Smooth muscle cell (in vitro differentiated cells): ENCODE measurements around the gene PRDX5. TPM values are rescaled to one million over a fixed set of nuclear protein-coding genes. Genes with fewer than 3 reads are reported as not detected.
A peak's percentile ranks its signal among the peaks of the same experiment; 100 is the strongest.
"Not testable (repeated sequence)": the region's sequence is repeated elsewhere in the genome, so short reads cannot be mapped to it uniquely, and the experiment has no call there.

ENCODE experiments used
- DNase-seq: peaks from one replicate; lab custom pipeline; 2025; ENCODE audit not compliant: unreplicated experiment; lab: John Stamatoyannopoulos, UW
- H2AFZ ChIP-seq: fragments of 200-600 bp; sonication (generic); 2 replicates; pipeline ENCODE4 v1.6.0; 2016; ENCODE audit warnings: antibody characterized with exemption, low read depth, mild to moderate bottlenecking
- H3F3A ChIP-seq: fragments of 200-600 bp; sonication (generic); 2 replicates; pipeline ENCODE4 v1.6.0; 2017; ENCODE audit warnings: antibody characterized with exemption, low read depth
- H3K27ac ChIP-seq: fragments of 200-600 bp; sonication (generic); 2 replicates; pipeline ENCODE4 v1.5.1; 2016; ENCODE audit warnings: low read depth, mild to moderate bottlenecking
- H3K27me3 ChIP-seq: fragments of 200-600 bp; sonication (generic); 2 replicates; pipeline ENCODE4 v1.6.1; 2016; ENCODE audit warnings: low read depth, mild to moderate bottlenecking
- H3K36me3 ChIP-seq: fragments of 200-600 bp; sonication (generic); 2 replicates; pipeline ENCODE4 v1.5.1; 2016; ENCODE audit warnings: low read depth
- H3K4me1 ChIP-seq: fragments of 200-600 bp; sonication (generic); 2 replicates; pipeline ENCODE4 v1.5.1; 2016; ENCODE audit warnings: low read depth
- H3K4me2 ChIP-seq: fragments of 200-600 bp; sonication (generic); 2 replicates; pipeline ENCODE4 v1.6.0; 2016; ENCODE audit warnings: mild to moderate bottlenecking
- H3K4me3 ChIP-seq: fragments of 200-600 bp; sonication (generic); 2 replicates; pipeline ENCODE4 v1.5.1; 2016; ENCODE audit warnings: mild to moderate bottlenecking
- H3K79me2 ChIP-seq: fragments of 200-600 bp; sonication (generic); 2 replicates; pipeline ENCODE4 v1.6.0; 2016; ENCODE audit warnings: low read depth, mild to moderate bottlenecking
- H3K9ac ChIP-seq: fragments of 200-600 bp; sonication (generic); 2 replicates; pipeline ENCODE4 v1.6.0; 2016; ENCODE audit warnings: low read depth
- H3K9me3 ChIP-seq: fragments of 200-600 bp; sonication (generic); replicated peaks from 2 replicates; pipeline ENCODE4 v1.5.1; 2016; ENCODE audit warnings: low read depth
- H4K20me1 ChIP-seq: fragments of 200-600 bp; sonication (generic); 2 replicates; pipeline ENCODE4 v1.6.0; 2016; ENCODE audit warnings: low read depth
- CTCF ChIP-seq: fragments of 200-600 bp; sonication (generic); IDR thresholded peaks from 2 replicates; pipeline ENCODE4 v1.5.1; 2017; ENCODE audit warnings: borderline replicate concordance, mild to moderate bottlenecking, antibody characterized with exemption; ENCODE audit not compliant: insufficient read depth, poor library complexity, severe bottlenecking
- WGBS: methylation state at CpG from one replicate; pipeline ENCODE4 v1.1.7; 2016; ENCODE audit warnings: low lambda C conversion rate; 5-methylcytosine and 5-hydroxymethylcytosine counted together
- polyA plus RNA-seq: library from polyadenylated mRNA; unstranded; fragments of >200 nt; fragmentation: Nextera tagmentation; extraction: Ambion mirVana; gene quantifications from 2 replicates; pipeline ENCODE4 v1.2.1, GENCODE V29; 2016
- total RNA-seq: library from RNA; depleted of rRNA; stranded (reverse); fragments of >200 nt; gene quantifications from 2 replicates; pipeline ENCODE4 v1.2.3, GENCODE V29; 2014

PRDX5 gene
- total and polyA plus RNA-seq, 2 experiments from 2014 or later = 169 to 474 TPM

GRCh38 chr11:64323373-64323772, 5.5 kb downstream of the PRDX5 start:
- H3K4me3 ChIP-seq = no peak overlapping the region
- DNase-seq = no peak
- H3K79me2 ChIP-seq = no peaks in the 10 kb centered on the region
- no peak for TF ChIP-seq CTCF
- no peak overlapping the region for H3K27ac ChIP-seq
- no peak overlapping the region for H2AFZ ChIP-seq
- no peaks in the 10 kb centered on the region for H3K27me3 ChIP-seq
- no peaks in the 10 kb centered on the region for H3K36me3 ChIP-seq
- peaks cover 8% of the 10 kb centered on the region for H3K4me1 ChIP-seq
- H3K4me2 ChIP-seq = no peak overlapping the region
- no peaks in the 10 kb centered on the region for H4K20me1 ChIP-seq
- no peaks in the 10 kb centered on the region for H3F3A ChIP-seq
- H3K9me3 ChIP-seq = no peaks in the 10 kb centered on the region
- no peak overlapping the region for H3K9ac ChIP-seq
- 92% methylated on average over 5 of the region's 5 CpGs for WGBS

- H3K36me3 ChIP-seq, H3K4me2 ChIP-seq, H3K79me2 ChIP-seq, H3K9me3 ChIP-seq, H3K27me3 ChIP-seq, H3K4me1 ChIP-seq, H2AFZ ChIP-seq, H3F3A ChIP-seq, H3K4me3 ChIP-seq, H3K9ac ChIP-seq, H3K27ac ChIP-seq, DNase-seq, H4K20me1 ChIP-seq: not testable (repeated sequence)
- WGBS = 87% methylated on average over 4 of the region's 4 CpGs
These were observed 6.1 kb downstream of the PRDX5 start for GRCh38 chr11:64323984-64324383.

GRCh38 chr11:64324692-64325469, 7.0 kb downstream of the PRDX5 start:
- 83% methylated on average over 10 of the region's 11 CpGs for WGBS
- Histone ChIP-seq H3K9me3 (no peaks in the 10 kb centered on the region), H3F3A (no peaks in the 10 kb centered on the region), H3K36me3 (no peaks in the 10 kb centered on the region), H3K4me2 (no peak overlapping the region), H4K20me1 (no peaks in the 10 kb centered on the region), H2AFZ (no peak overlapping the region), H3K4me1 (no peaks in the 10 kb centered on the region), H3K27me3 (no peaks in the 10 kb centered on the region), H3K9ac (no peak overlapping the region), H3K79me2 (no peaks in the 10 kb centered on the region), H3K27ac (peak overlapping the region; percentile 90), H3K4me3 (no peak overlapping the region)
- no peak for DNase-seq
- no peak for TF ChIP-seq CTCF

GRCh38 chr11:64327375-64327774, 9.5 kb downstream of the PRDX5 start:
- Histone ChIP-seq H3K4me2 (no peak overlapping the region), H3F3A (no peaks in the 10 kb centered on the region), H3K36me3 (no peaks in the 10 kb centered on the region), H3K9ac (no peak overlapping the region), H2AFZ (no peak overlapping the region), H3K9me3 (no peaks in the 10 kb centered on the region), H3K27me3 (no peaks in the 10 kb centered on the region), H3K27ac (no peak overlapping the region), H3K4me3 (no peak overlapping the region), H4K20me1 (no peaks in the 10 kb centered on the region), H3K79me2 (no peaks in the 10 kb centered on the region), H3K4me1 (no peaks in the 10 kb centered on the region)
- no peak for TF ChIP-seq CTCF
- WGBS = 89% methylated on average over 2 of the region's 2 CpGs
- no peak for DNase-seq
